HCT116 (cell line): Measurements from ENCODE around the gene GPR39. TPM values are rescaled to one million over a fixed set of nuclear protein-coding genes. Genes with fewer than 3 reads are reported as not detected.

ENCODE experiments used
- ATAC-seq: fragments of 200-7000 bp; cut with Tn5 transposase; 2 replicates; pipeline ENCODE4 v1.9.1; 2020; ENCODE audit warnings: mild to moderate bottlenecking, moderate library complexity
- BruUV-seq: library from RNA; stranded (reverse); fragments of 400-500 nt; replicated peaks from 2 replicates; lab custom pipeline; 2021; lab: Mats Ljungman, UMichigan
- CTCF ChIA-PET: fragments of 300-600 bp; sonication (Branson Sonifier 250); formaldehyde crosslinking; loops from one replicate; lab custom pipeline; 2021; ENCODE audit warnings: antibody characterized with exemption; lab: Charles Lee
- POLR2A ChIA-PET: fragments of 300-600, 350-600 bp; sonication (Branson Sonifier 250); formaldehyde crosslinking; loops from one replicate; lab custom pipeline; 2021; ENCODE audit warnings: antibody characterized with exemption; lab: Charles Lee
- RAD21 ChIA-PET, 2 experiments: fragments of 300-600 bp; sonication (Branson Sonifier 250); formaldehyde crosslinking; loops; one replicate each; lab custom pipeline; 2023; ENCODE audit warnings: low total read pairs in 2 of 2; ENCODE audit not compliant: uncharacterized antibody in 2 of 2, unreplicated experiment in 2 of 2, low non-redundant PET in 1 of 2; lab: Charles Lee
- DNase-seq: peaks from one replicate; pipeline ENCODE4 v3.0.0-alpha.2; 2010; ENCODE audit warnings: low read depth, low spot score
- H2AFZ ChIP-seq: fragments of 200-600 bp; shearing (Covaris generic), sonication (generic); 2 replicates; pipeline ENCODE4 v1.6.1; 2017; ENCODE audit warnings: low read depth, mixed run types, mixed read lengths, antibody characterized with exemption, low read length; ENCODE audit not compliant: poor library complexity, severe bottlenecking
- H3K27ac ChIP-seq: 2 replicates; pipeline ENCODE4 v1.5.1; 2012; ENCODE audit warnings: low read depth, low read length
- H3K27me3 ChIP-seq: fragments of 200-600 bp; sonication (generic); 2 replicates; pipeline ENCODE4 v1.6.1; 2016; ENCODE audit warnings: mixed run types, low read length, mixed read lengths; ENCODE audit not compliant: insufficient read depth
- H3K36me3 ChIP-seq, 2 experiments: fragments of 200-500 bp in 1 of 2; fragments of 200-600 bp in 1 of 2; sonication (Bioruptor generic) in 1 of 2; sonication (generic) in 1 of 2; 2 replicates each; pipeline versions ENCODE4 v1.5.1 to v1.6.1; 2014 to 2016; ENCODE audit warnings: low read length in 2 of 2, inconsistent platforms in 1 of 2, mixed read lengths in 1 of 2, mixed run types in 1 of 2; ENCODE audit not compliant: insufficient read depth in 2 of 2, control insufficient read depth in 1 of 2
- H3K4me1 ChIP-seq, 2 experiments: fragments of 200-600 bp in 1 of 2; sonication (generic) in 1 of 2; 2 replicates each; pipeline versions ENCODE4 v1.5.1 to v1.6.1; 2012 to 2017; ENCODE audit warnings: low read length in 2 of 2, inconsistent platforms in 1 of 2, mild to moderate bottlenecking in 1 of 2, mixed read lengths in 1 of 2, mixed run types in 1 of 2, moderate library complexity in 1 of 2; ENCODE audit not compliant: insufficient read depth in 2 of 2, control insufficient read depth in 1 of 2
- H3K4me2 ChIP-seq: fragments of 200-600 bp; sonication (generic); 2 replicates; pipeline ENCODE4 v1.6.1; 2017; ENCODE audit warnings: mixed run types, low read length, mixed read lengths
- H3K4me3 ChIP-seq, 2 experiments: fragments of 200-600 bp in 1 of 2; sonication (generic) in 1 of 2; replicated peaks in 1 of 2; 2 replicates each; pipeline ENCODE4 v1.5.1; 2011 to 2016; ENCODE audit warnings: low read length in 2 of 2, control low read depth in 1 of 2, low read depth in 1 of 2, mild to moderate bottlenecking in 1 of 2, mixed read lengths in 1 of 2, mixed run types in 1 of 2
- H3K79me2 ChIP-seq: fragments of 200-600 bp; sonication (generic); 2 replicates; pipeline ENCODE4 v1.6.1; 2017; ENCODE audit warnings: mild to moderate bottlenecking, mixed run types, low read length, moderate library complexity, mixed read lengths; ENCODE audit not compliant: insufficient read depth
- H3K9ac ChIP-seq: fragments of 200-600 bp; sonication (generic); 2 replicates; pipeline ENCODE4 v1.6.1; 2016; ENCODE audit warnings: low read length, mixed read lengths
- H3K9me2 ChIP-seq: fragments of 200-600 bp; sonication (generic), shearing (Covaris generic); 2 replicates; pipeline ENCODE4 v1.6.1; 2017; ENCODE audit warnings: mixed run types, mild to moderate bottlenecking, moderate library complexity; ENCODE audit not compliant: insufficient read depth
- H3K9me3 ChIP-seq, 2 experiments: fragments of 200-500 bp in 1 of 2; fragments of 200-600 bp in 1 of 2; sonication (Bioruptor generic) in 1 of 2; sonication (generic) in 1 of 2; 2 replicates each; pipeline ENCODE4 v1.6.1; 2014 to 2017; ENCODE audit warnings: low read length in 2 of 2, mixed read lengths in 2 of 2, inconsistent platforms in 1 of 2, low read depth in 1 of 2, mild to moderate bottlenecking in 1 of 2, mixed run types in 1 of 2, moderate library complexity in 1 of 2; ENCODE audit not compliant: control insufficient read depth in 1 of 2, insufficient read depth in 1 of 2
- H4K20me1 ChIP-seq: fragments of 200-600 bp; sonication (generic), shearing (Covaris generic); 2 replicates; pipeline ENCODE4 v1.6.1; 2017; ENCODE audit warnings: mixed run types, mild to moderate bottlenecking, moderate library complexity; ENCODE audit not compliant: insufficient read depth
- ATF3 ChIP-seq: IDR thresholded peaks from 2 replicates; pipeline ENCODE4 v1.6.1; 2012
- CBX3 ChIP-seq: IDR thresholded peaks from 2 replicates; pipeline ENCODE4 v1.6.1; 2012; ENCODE audit warnings: low read depth
- CEBPB ChIP-seq: IDR thresholded peaks from 2 replicates; pipeline ENCODE4 v1.6.1; 2012; ENCODE audit warnings: low read depth
- CTCF ChIP-seq, 3 experiments: fragments of 200-600 bp in 1 of 3; sonication (generic) in 1 of 3; IDR thresholded peaks in 2 of 3; conservative IDR thresholded peaks in 1 of 3; 2 replicates each; pipeline ENCODE4 v1.5.1; 2012 to 2017; ENCODE audit warnings: low read depth in 2 of 3, low read length in 2 of 3, antibody characterized with exemption in 1 of 3, borderline replicate concordance in 1 of 3, control low read depth in 1 of 3, mild to moderate bottlenecking in 1 of 3, mixed read lengths in 1 of 3, mixed run types in 1 of 3, moderate library complexity in 1 of 3; ENCODE audit not compliant: insufficient read depth in 1 of 3
- ELF1 ChIP-seq: IDR thresholded peaks from 2 replicates; pipeline ENCODE4 v1.6.1; 2012; ENCODE audit warnings: low read depth, borderline replicate concordance
- EZH2 ChIP-seq: fragments of 200-600 bp; sonication (generic); IDR thresholded peaks from 2 replicates; pipeline ENCODE4 v1.6.1; 2017; ENCODE audit warnings: antibody characterized with exemption, mixed run types
- FOSL1 ChIP-seq: IDR thresholded peaks from 2 replicates; pipeline ENCODE4 v1.6.1; 2012; ENCODE audit warnings: low read depth
- MAX ChIP-seq: IDR thresholded peaks from 2 replicates; pipeline ENCODE4 v1.6.1; 2012
- POLR2A ChIP-seq: IDR thresholded peaks from 2 replicates; pipeline ENCODE4 v1.7.0; 2011; ENCODE audit warnings: borderline replicate concordance; ENCODE audit not compliant: insufficient read depth, insufficient read length; ENCODE audit errors: extremely low read depth
- POLR2AphosphoS5 ChIP-seq: IDR thresholded peaks from 2 replicates; pipeline ENCODE4 v1.6.1; 2011; ENCODE audit warnings: mild to moderate bottlenecking, low read depth, low read length, moderate library complexity
- REST ChIP-seq: IDR thresholded peaks from 2 replicates; pipeline ENCODE4 v1.6.1; 2012; ENCODE audit warnings: low read depth
- SP1 ChIP-seq: IDR thresholded peaks from 2 replicates; pipeline ENCODE4 v1.6.1; 2012; ENCODE audit warnings: low read depth
- SRF ChIP-seq: IDR thresholded peaks from 2 replicates; pipeline ENCODE4 v1.6.1; 2012; ENCODE audit warnings: low read depth
- TCF7L2 ChIP-seq: IDR thresholded peaks from 2 replicates; pipeline ENCODE4 v1.7.0; 2011; ENCODE audit warnings: borderline replicate concordance, inconsistent platforms; ENCODE audit not compliant: insufficient read depth, insufficient read length; ENCODE audit errors: extremely low read depth
- ZBTB33 ChIP-seq: IDR thresholded peaks from 2 replicates; pipeline ENCODE4 v1.6.1; 2011; ENCODE audit warnings: mild to moderate bottlenecking, low read length, moderate library complexity; ENCODE audit not compliant: insufficient replicate concordance; ENCODE audit errors: extremely low read depth
- intact Hi-C: fragments of 100-400 bp; cut with micrococcal nuclease; formaldehyde crosslinking; loops from 2 replicates; pipeline ENCODE4 v1.10.0; 2022
- total RNA-seq: library from RNA; stranded (reverse); gene quantifications from one replicate; pipeline ENCODE4 v1.2.1, GENCODE V29; 2021; ENCODE audit not compliant: unreplicated experiment

Gene GPR39
- total RNA-seq, 1 experiment from 2014 or later = 5.1 TPM

GRCh38 chr2:132515010-132515409, 98.4 kb downstream of the GPR39 start:
- Histone ChIP-seq H3K9me3 (no peaks in the 10 kb centered on the region), H3K9me2 (no peaks in the 10 kb centered on the region), H2AFZ (no peak overlapping the region), H3K4me2 (no peak overlapping the region), H4K20me1 (no peaks in the 10 kb centered on the region), H3K27ac (no peak overlapping the region), H3K36me3 (no peaks in the 10 kb centered on the region), H3K9ac (no peak overlapping the region), H3K79me2 (no peaks in the 10 kb centered on the region), H3K4me1 (peaks cover 0 to 6% of the 10 kb centered on the region in 2 experiments; a peak in 1 of 4 replicates), H3K27me3 (no peaks in the 10 kb centered on the region), H3K4me3 (no peak overlapping the region)
- intact Hi-C loops = no loop called here
- CTCF ChIA-PET = no interaction called here
- TF ChIP-seq ZBTB33 = no peak
- TF ChIP-seq REST = no peak
- no peak for TF ChIP-seq CEBPB
- no peak for TF ChIP-seq POLR2A
- no peak for TF ChIP-seq CTCF (IDR thresholded peaks at IDR 0.05 in 2 of 3, conservative IDR thresholded peaks at IDR 0.05 in 1 of 3; ENCODE audit: borderline replicate concordance in 1 of 3, insufficient read depth in 1 of 3, low read depth in 2 of 3, low read length in 2 of 3)
- TF ChIP-seq POLR2AphosphoS5 = no peak
- TF ChIP-seq TCF7L2 = no peak
- no peak for TF ChIP-seq SP1
- TF ChIP-seq CBX3 = no peak
- no peak for TF ChIP-seq MAX
- TF ChIP-seq FOSL1 = no peak
- no peak for TF ChIP-seq EZH2
- no peak for TF ChIP-seq ELF1
- no peak for TF ChIP-seq SRF
- TF ChIP-seq ATF3 = no peak
- ATAC-seq (no peak), DNase-seq (no peak)
- BruUV-seq = no TSS peak
- RAD21 ChIA-PET = no interaction called here
- POLR2A ChIA-PET = no interaction called here
